ENCODE results near the gene PRSS35. TPM values are rescaled to one million over a fixed set of nuclear protein-coding genes. Genes with fewer than 3 reads are reported as not detected.

PRSS35 gene
- total and polyA plus RNA-seq, 2 of the 13 experiments (the other 11 are each of a cell fraction or from before 2014, with no cell fraction given): not detected

DNA sequence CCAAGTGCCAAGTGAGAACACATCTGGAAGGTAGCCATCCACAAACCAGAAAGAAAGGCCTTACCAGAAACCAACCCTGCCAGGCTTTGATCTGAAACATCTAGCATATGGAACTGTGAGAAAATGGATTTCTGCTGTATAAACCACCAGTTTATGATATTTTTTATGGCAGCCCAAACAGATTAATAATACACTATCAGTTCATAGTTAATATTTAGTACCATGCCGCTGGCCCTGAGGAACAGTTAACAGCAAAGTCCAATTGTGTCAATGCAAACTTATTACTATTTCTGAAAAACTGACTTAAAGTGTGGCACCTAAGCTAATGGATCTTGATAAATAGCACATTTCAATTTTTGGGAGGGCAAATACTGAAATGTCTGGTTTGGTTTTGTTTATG, 35.4 kb upstream of the PRSS35 start:
- H2AFZ ChIP-seq (ENCODE audit: low read length): no peak overlapping the region
- intact Hi-C loops (cut with micrococcal nuclease; ENCODE audit: unreplicated experiment) (no loop called here), in situ Hi-C loops (cut with HindIII; ENCODE audit: extremely low pct_ligation_motif_present, low pct_unique_long_range_greater_than_20kb) (no loop called here)
- no peak overlapping the region for H3K27ac ChIP-seq (ENCODE audit: extremely low read length, insufficient read depth, low read length)
- ATAC-seq (no peak), FAIRE-seq (no peak), DNase-seq (ENCODE audit: low spot score) (no peak)
- no peaks in the 10 kb centered on the region for H4K20me1 ChIP-seq (ENCODE audit: insufficient read depth, low read length)
- H3K4me2 ChIP-seq (ENCODE audit: low read depth, low read length): no peak overlapping the region
- no peak overlapping the region for H3K9ac ChIP-seq (ENCODE audit: insufficient read depth, low read depth, low read length)
- ChIA-PET POLR2A (no interaction called here), CTCF (ENCODE audit: low intra/inter-chr PET ratio, low total read pairs) (no interaction called here)
- no peaks in the 10 kb centered on the region for H3K27me3 ChIP-seq (ENCODE audit: control insufficient read depth in 1 of 2, insufficient read depth in 2 of 2, low read length in 2 of 2)
- BruUV-seq (replicated peaks): no TSS peak
- no peaks in the 10 kb centered on the region for H3K36me3 ChIP-seq (replicated peaks in 1 of 2; ENCODE audit: control insufficient read depth in 1 of 2, insufficient read depth in 2 of 2, low read length in 2 of 2)
- H3K4me1 ChIP-seq (ENCODE audit: insufficient read depth, low read length): no peaks in the 10 kb centered on the region
- H3K79me2 ChIP-seq (ENCODE audit: insufficient read depth, low read length): no peaks in the 10 kb centered on the region
- no peak overlapping the region for H3K4me3 ChIP-seq (replicated peaks in 1 of 3; ENCODE audit: insufficient read depth in 1 of 3, low read depth in 2 of 3, low read length in 3 of 3)
- no peaks in the 10 kb centered on the region for H3K9me3 ChIP-seq (ENCODE audit: low read length)
- no peak for TF ChIP-seq RBAK (CRISPR knock-in tag; IDR thresholded peaks at IDR 0.05)
- 29% methylated on average over 1 of the region's 1 CpG for WGBS (ENCODE audit: low lambda C conversion rate)

DNA sequence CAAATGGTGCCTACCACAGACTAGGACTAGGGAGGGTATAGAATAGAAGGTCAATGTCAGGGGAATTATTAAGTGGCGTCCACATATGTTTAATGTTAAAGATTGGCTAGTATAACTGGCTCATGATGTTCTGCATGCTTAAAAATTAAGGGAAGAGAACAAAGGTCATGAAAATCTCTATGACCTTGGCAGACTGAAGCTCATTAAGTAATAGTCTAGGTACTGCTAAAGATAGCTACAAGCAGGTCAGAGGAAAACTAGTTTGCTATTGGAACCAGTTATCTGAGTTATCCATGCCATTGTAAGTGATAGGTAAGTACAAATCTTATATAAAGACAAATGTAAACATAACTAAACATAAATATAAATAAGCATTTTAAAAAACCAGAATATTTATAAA, 32.9 kb upstream of the PRSS35 start:
- ChIA-PET POLR2A (no interaction called here), CTCF (ENCODE audit: low intra/inter-chr PET ratio, low total read pairs) (no interaction called here)
- H3K27ac ChIP-seq (ENCODE audit: extremely low read length, insufficient read depth, low read length): no peak overlapping the region
- no peaks in the 10 kb centered on the region for H3K4me1 ChIP-seq (ENCODE audit: insufficient read depth, low read length)
- H3K9me3 ChIP-seq (ENCODE audit: low read length): no peaks in the 10 kb centered on the region
- FAIRE-seq: no peak
- ATAC-seq: no peak
- no peaks in the 10 kb centered on the region for H3K79me2 ChIP-seq (ENCODE audit: insufficient read depth, low read length)
- intact Hi-C loops (cut with micrococcal nuclease; ENCODE audit: unreplicated experiment): no loop called here
- no peak overlapping the region for H3K9ac ChIP-seq (ENCODE audit: insufficient read depth, low read depth, low read length)
- DNase-seq (ENCODE audit: low spot score): no peak
- no peak overlapping the region for H3K4me3 ChIP-seq (replicated peaks in 1 of 3; ENCODE audit: insufficient read depth in 1 of 3, low read depth in 2 of 3, low read length in 3 of 3)
- in situ Hi-C loops (cut with HindIII; ENCODE audit: extremely low pct_ligation_motif_present, low pct_unique_long_range_greater_than_20kb): no loop called here
- no peak overlapping the region for H2AFZ ChIP-seq (ENCODE audit: low read length)
- TF ChIP-seq ZNF614 (CRISPR knock-in tag; IDR thresholded peaks at IDR 0.05; ENCODE audit: borderline replicate concordance): no peak
- no TSS peak for BruUV-seq (replicated peaks)
- no peak overlapping the region for H3K4me2 ChIP-seq (ENCODE audit: low read depth, low read length)
- H3K36me3 ChIP-seq (replicated peaks in 1 of 2; ENCODE audit: control insufficient read depth in 1 of 2, insufficient read depth in 2 of 2, low read length in 2 of 2): no peaks in the 10 kb centered on the region
- 0% methylated on average over 1 of the region's 1 CpG for WGBS (ENCODE audit: low lambda C conversion rate)
- H3K27me3 ChIP-seq (ENCODE audit: control insufficient read depth in 1 of 2, insufficient read depth in 2 of 2, low read length in 2 of 2): no peaks in the 10 kb centered on the region
- no peaks in the 10 kb centered on the region for H4K20me1 ChIP-seq (ENCODE audit: insufficient read depth, low read length)

DNA sequence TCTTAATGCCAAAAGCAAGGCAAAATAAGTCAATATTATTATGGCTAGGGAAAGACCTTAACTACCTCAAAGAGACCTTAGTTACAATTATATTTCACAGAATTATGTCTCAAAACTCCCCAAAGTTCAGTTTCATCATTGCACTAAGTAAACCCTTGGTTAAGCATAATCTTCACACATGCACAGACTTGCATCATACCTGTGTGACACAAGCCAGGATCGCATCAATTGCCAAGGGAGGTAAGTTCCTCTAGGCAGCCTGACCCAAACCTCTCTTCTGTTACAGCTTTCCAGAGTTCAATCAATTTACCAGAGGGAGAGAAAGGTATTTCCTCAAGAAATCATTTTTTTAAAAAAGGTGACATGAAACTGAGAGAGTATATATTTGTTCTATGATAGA, 31.9 kb upstream of the PRSS35 start:
- intact Hi-C loops (cut with micrococcal nuclease; ENCODE audit: unreplicated experiment): no loop called here
- FAIRE-seq: no peak
- H3K27ac ChIP-seq (ENCODE audit: extremely low read length, insufficient read depth, low read length): no peak overlapping the region
- TF ChIP-seq ZC3H4 (CRISPR knock-in tag; IDR thresholded peaks at IDR 0.05; ENCODE audit: borderline replicate concordance): no peak
- TF ChIP-seq ZBTB8A (CRISPR knock-in tag; IDR thresholded peaks at IDR 0.05; ENCODE audit: borderline replicate concordance, low read depth): no peak
- TF ChIP-seq MAFK (conservative IDR thresholded peaks at IDR 0.05 in 1 of 2, IDR thresholded peaks at IDR 0.05 in 1 of 2; ENCODE audit: low read length in 2 of 2): no peak
- no peak for TF ChIP-seq STAG1 (CRISPR knock-in tag; IDR thresholded peaks at IDR 0.05)
- TF ChIP-seq SOX6 (IDR thresholded peaks at IDR 0.05): no peak
- TF ChIP-seq SOX6 (CRISPR knock-in tag; IDR thresholded peaks at IDR 0.05): no peak

More for the DNA sequence above, 31.9 kb upstream of the PRSS35 start:
- ATAC-seq (no peak), DNase-seq (ENCODE audit: low spot score) (no peak)
- no peak overlapping the region for H3K4me2 ChIP-seq (ENCODE audit: low read depth, low read length)
- no peak overlapping the region for H3K9ac ChIP-seq (ENCODE audit: insufficient read depth, low read depth, low read length)
- no peak overlapping the region for H2AFZ ChIP-seq (ENCODE audit: low read length)
- no peaks in the 10 kb centered on the region for H3K4me1 ChIP-seq (ENCODE audit: insufficient read depth, low read length)
- BruUV-seq (replicated peaks): no TSS peak
- no peaks in the 10 kb centered on the region for H3K27me3 ChIP-seq (ENCODE audit: control insufficient read depth in 1 of 2, insufficient read depth in 2 of 2, low read length in 2 of 2)
- POLR2A ChIA-PET: no interaction called here
- no peaks in the 10 kb centered on the region for H3K79me2 ChIP-seq (ENCODE audit: insufficient read depth, low read length)
- no peaks in the 10 kb centered on the region for H3K9me3 ChIP-seq (ENCODE audit: low read length)
- H3K36me3 ChIP-seq (replicated peaks in 1 of 2; ENCODE audit: control insufficient read depth in 1 of 2, insufficient read depth in 2 of 2, low read length in 2 of 2): no peaks in the 10 kb centered on the region
- WGBS (ENCODE audit: low lambda C conversion rate): 5% methylated on average over 1 of the region's 1 CpG
- H3K4me3 ChIP-seq (replicated peaks in 1 of 3; ENCODE audit: insufficient read depth in 1 of 3, low read depth in 2 of 3, low read length in 3 of 3): no peak overlapping the region
- no peaks in the 10 kb centered on the region for H4K20me1 ChIP-seq (ENCODE audit: insufficient read depth, low read length)
- in situ Hi-C loops (cut with HindIII; ENCODE audit: extremely low pct_ligation_motif_present, low pct_unique_long_range_greater_than_20kb): no loop called here
- CTCF ChIA-PET (ENCODE audit: low intra/inter-chr PET ratio, low total read pairs): no interaction called here

Data from HepG2 (cell line).